ENCODE data around the gene PPIF. TPM values are rescaled to one million over a fixed set of nuclear protein-coding genes. Genes with fewer than 3 reads are reported as not detected.

PPIF gene
- total RNA-seq, 2 experiments from 2014 or later, result 55.7 to 121 TPM

- H2AFZ ChIP-seq (ENCODE audit: low read length), result no peak overlapping the region
- no peak overlapping the region for H3K4me3 ChIP-seq (ENCODE audit: low read depth, low read length, poor library complexity, severe bottlenecking)
- no peak overlapping the region for H3K27ac ChIP-seq (ENCODE audit: low read depth, low read length, poor library complexity, severe bottlenecking)
- no peaks in the 10 kb centered on the region for H3K4me1 ChIP-seq (ENCODE audit: insufficient read depth, low read length, poor library complexity, severe bottlenecking)
- no peak for DNase-seq (ENCODE audit: low spot score)
- intact Hi-C loops (cut with micrococcal nuclease; ENCODE audit: unreplicated experiment), result no loop called here
- no peaks in the 10 kb centered on the region for H3K9me2 ChIP-seq (ENCODE audit: insufficient read depth, low read length)
- peaks cover 21% of the 10 kb centered on the region for H3K36me3 ChIP-seq (ENCODE audit: insufficient read depth, low read length)
- no peaks in the 10 kb centered on the region for H4K20me1 ChIP-seq (ENCODE audit: insufficient read depth, low read length)
- ChIA-PET CTCF (ENCODE audit: unreplicated experiment) (no interaction called here), POLR2A (interaction anchor here (0.7 kb wide), 1 partner anchor 1626 kb away, joined by 3 read pairs; no protein-coding TSS in a partner anchor)
- TF ChIP-seq EZH2phosphoT487 (IDR thresholded peaks at IDR 0.05; ENCODE audit: borderline replicate concordance, low read depth, low read length) (no peak), CTCF (conservative IDR thresholded peaks at IDR 0.05; ENCODE audit: low read length) (no peak)
- no peaks in the 10 kb centered on the region for H3K9me3 ChIP-seq (ENCODE audit: low read length)
- H3K4me2 ChIP-seq (ENCODE audit: low read length), result no peak overlapping the region
- no TSS peak for BruUV-seq (replicated peaks)
- no peaks in the 10 kb centered on the region for H3K79me2 ChIP-seq (ENCODE audit: insufficient read depth, low read depth, low read length)
These were observed 12.7 kb downstream of the PPIF start for GRCh38 chr10:79359816-79360498.

GRCh38 chr10:79360499-79361342 is 13.5 kb downstream of the PPIF start:
- H3K79me2 ChIP-seq (ENCODE audit: insufficient read depth, low read depth, low read length), result no peaks in the 10 kb centered on the region
- H3K9me2 ChIP-seq (ENCODE audit: insufficient read depth, low read length), result no peaks in the 10 kb centered on the region
- H3K4me1 ChIP-seq (ENCODE audit: insufficient read depth, low read length, poor library complexity, severe bottlenecking), result no peaks in the 10 kb centered on the region
- no peak overlapping the region for H2AFZ ChIP-seq (ENCODE audit: low read length)
- CTCF ChIA-PET (ENCODE audit: unreplicated experiment), result no interaction called here
- no peaks in the 10 kb centered on the region for H3K9me3 ChIP-seq (ENCODE audit: low read length)
- intact Hi-C loops (cut with micrococcal nuclease; ENCODE audit: unreplicated experiment), result no loop called here
- H4K20me1 ChIP-seq (ENCODE audit: insufficient read depth, low read length), result no peaks in the 10 kb centered on the region
- TF ChIP-seq EZH2phosphoT487 (IDR thresholded peaks at IDR 0.05; ENCODE audit: borderline replicate concordance, low read depth, low read length), result no peak
- no peak for TF ChIP-seq CTCF (conservative IDR thresholded peaks at IDR 0.05; ENCODE audit: low read length)
- DNase-seq (ENCODE audit: low spot score), result no peak
- H3K36me3 ChIP-seq (ENCODE audit: insufficient read depth, low read length), result peaks cover 14% of the 10 kb centered on the region
- no peak overlapping the region for H3K4me2 ChIP-seq (ENCODE audit: low read length)
- BruUV-seq (replicated peaks), result no TSS peak
- no peak overlapping the region for H3K4me3 ChIP-seq (ENCODE audit: low read depth, low read length, poor library complexity, severe bottlenecking)
- POLR2A ChIA-PET, result no interaction called here
- H3K27ac ChIP-seq (ENCODE audit: low read depth, low read length, poor library complexity, severe bottlenecking), result no peak overlapping the region
